Neural cell (in vitro differentiated cells): ENCODE results near the gene SS18.

Experiments
- EP300 ChIP-seq: fragments of 450-650 bp; conservative IDR thresholded peaks from 2 replicates; pipeline ENCODE4 v1.6.1; 2014; ENCODE audit warnings: antibody characterized with exemption, mild to moderate bottlenecking, moderate library complexity; ENCODE audit not compliant: poor library complexity, severe bottlenecking
- EZH2 ChIP-seq: fragments of 200-600, 300-800 bp; shearing (Covaris generic), sonication (generic); IDR thresholded peaks from 2 replicates; pipeline ENCODE4 v1.6.1; 2014; ENCODE audit warnings: antibody characterized with exemption, low read length, borderline replicate concordance, mild to moderate bottlenecking; ENCODE audit not compliant: insufficient read depth, poor library complexity, severe bottlenecking
- POLR2AphosphoS5 ChIP-seq: IDR thresholded peaks from 2 replicates; pipeline ENCODE4 v1.6.1; 2012
- RAD21 ChIP-seq: fragments of 450-650 bp; conservative IDR thresholded peaks from 2 replicates; pipeline ENCODE4 v1.6.1; 2014; ENCODE audit warnings: antibody characterized with exemption, mild to moderate bottlenecking, moderate library complexity
- REST ChIP-seq: IDR thresholded peaks from 2 replicates; pipeline ENCODE4 v1.6.1; 2012; ENCODE audit warnings: borderline replicate concordance
- TAF1 ChIP-seq: IDR thresholded peaks from 2 replicates; pipeline ENCODE4 v1.6.1; 2012; ENCODE audit warnings: low read depth
- TF ChIP-seq, protein P1 (sequence below): fragments of 450-650 bp; IDR thresholded peaks from 2 replicates; pipeline ENCODE4 v1.5.1; 2014; ENCODE audit warnings: antibody characterized with exemption, mild to moderate bottlenecking, moderate library complexity; ENCODE audit not compliant: poor library complexity, severe bottlenecking

- TF ChIP-seq, protein P1, sequence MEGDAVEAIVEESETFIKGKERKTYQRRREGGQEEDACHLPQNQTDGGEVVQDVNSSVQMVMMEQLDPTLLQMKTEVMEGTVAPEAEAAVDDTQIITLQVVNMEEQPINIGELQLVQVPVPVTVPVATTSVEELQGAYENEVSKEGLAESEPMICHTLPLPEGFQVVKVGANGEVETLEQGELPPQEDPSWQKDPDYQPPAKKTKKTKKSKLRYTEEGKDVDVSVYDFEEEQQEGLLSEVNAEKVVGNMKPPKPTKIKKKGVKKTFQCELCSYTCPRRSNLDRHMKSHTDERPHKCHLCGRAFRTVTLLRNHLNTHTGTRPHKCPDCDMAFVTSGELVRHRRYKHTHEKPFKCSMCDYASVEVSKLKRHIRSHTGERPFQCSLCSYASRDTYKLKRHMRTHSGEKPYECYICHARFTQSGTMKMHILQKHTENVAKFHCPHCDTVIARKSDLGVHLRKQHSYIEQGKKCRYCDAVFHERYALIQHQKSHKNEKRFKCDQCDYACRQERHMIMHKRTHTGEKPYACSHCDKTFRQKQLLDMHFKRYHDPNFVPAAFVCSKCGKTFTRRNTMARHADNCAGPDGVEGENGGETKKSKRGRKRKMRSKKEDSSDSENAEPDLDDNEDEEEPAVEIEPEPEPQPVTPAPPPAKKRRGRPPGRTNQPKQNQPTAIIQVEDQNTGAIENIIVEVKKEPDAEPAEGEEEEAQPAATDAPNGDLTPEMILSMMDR: no peak
- TF ChIP-seq EP300: no peak
- no peak for TF ChIP-seq RAD21
- TF ChIP-seq REST: no peak
- no peak for TF ChIP-seq EZH2
- TF ChIP-seq TAF1: no peak
- no peak for TF ChIP-seq POLR2AphosphoS5
Observed at GRCh38 chr18:26071725-26072124, 18.7 kb downstream of the SS18 start.
